GOT3 (cell line): ENCODE data around the gene PDZD2.
"Not testable (repeated sequence)": the region's sequence is repeated elsewhere in the genome, so short reads cannot be mapped to it uniquely, and the experiment has no call there.

Experiments used
- DNase-seq: peaks from one replicate; lab custom pipeline; 2025; ENCODE audit warnings: mixed read lengths; lab: John Stamatoyannopoulos, UW

PDZD2 gene

GRCh38 chr5:32078855-32079254 is 439.9 kb downstream of the PDZD2 start:
- DNase-seq = not testable (repeated sequence)

GRCh38 chr5:32080565-32080964 is 441.6 kb downstream of the PDZD2 start:
- not testable (repeated sequence) for DNase-seq

- no peak for DNase-seq
Measured at GRCh38 chr5:32082701-32083100, 443.8 kb downstream of the PDZD2 start.

- no peak for DNase-seq
Measured at GRCh38 chr5:32083981-32084430, 445.1 kb downstream of the PDZD2 start.

GRCh38 chr5:32087086-32088082 is 448.5 kb downstream of the PDZD2 start:
- no peak for DNase-seq

GRCh38 chr5:32088214-32088613 is 449.3 kb downstream of the PDZD2 start:
- DNase-seq = no peak

GRCh38 chr5:32089146-32090000 is 450.4 kb downstream of the PDZD2 start:
- DNase-seq = no peak

- no peak for DNase-seq
Measured at GRCh38 chr5:32090026-32090754, 451.3 kb downstream of the PDZD2 start.

GRCh38 chr5:32090755-32091128 is 451.8 kb downstream of the PDZD2 start:
- DNase-seq = no peak

GRCh38 chr5:32092938-32093812 is 454.2 kb downstream of the PDZD2 start:
- no peak for DNase-seq

GRCh38 chr5:32094691-32095090 is 455.8 kb downstream of the PDZD2 start:
- no peak for DNase-seq

GRCh38 chr5:32095261-32095671 is 456.3 kb downstream of the PDZD2 start:
- DNase-seq = no peak

- DNase-seq = no peak
Measured at GRCh38 chr5:32096891-32097595, 458.1 kb downstream of the PDZD2 start.

GRCh38 chr5:32098291-32098690 is 459.4 kb downstream of the PDZD2 start:
- DNase-seq = no peak

- DNase-seq = no peak
Measured at GRCh38 chr5:32098890-32099310, 460.0 kb downstream of the PDZD2 start.

GRCh38 chr5:32099486-32100035 is 460.6 kb downstream of the PDZD2 start:
- DNase-seq = no peak

- DNase-seq = no peak
Measured at GRCh38 chr5:32100230-32100629, 461.3 kb downstream of the PDZD2 start.

- DNase-seq = no peak
Measured at GRCh38 chr5:32100691-32101302, 461.9 kb downstream of the PDZD2 start.

- DNase-seq = no peak
Measured at GRCh38 chr5:32102254-32102986, 463.5 kb downstream of the PDZD2 start.
